IMR-90 (cell line): ENCODE measurements around the gene ILDR2. TPM values are rescaled to one million over a fixed set of nuclear protein-coding genes. Genes with fewer than 3 reads are reported as not detected.

Experiments used
- ATAC-seq: fragments of 200-7000 bp; cut with Tn5 transposase; 2 replicates; pipeline ENCODE4 v1.9.1; 2020; ENCODE audit warnings: low read depth, mild to moderate bottlenecking, moderate library complexity
- BruUV-seq: library from RNA; stranded (reverse); fragments of 400-500 nt; replicated peaks from 2 replicates; lab custom pipeline; 2021; lab: Mats Ljungman, UMichigan
- CTCF ChIA-PET: fragments of 300-600 bp; formaldehyde crosslinking; extraction: SDS; loops from one replicate; lab custom pipeline; 2021; ENCODE audit warnings: antibody characterized with exemption; lab: Yijun Ruan, JAX
- POLR2A ChIA-PET: fragments of 300-600 bp; sonication (Branson Sonifier 250); formaldehyde crosslinking; loops from one replicate; lab custom pipeline; 2022; ENCODE audit warnings: antibody characterized with exemption; ENCODE audit not compliant: unreplicated experiment; lab: Charles Lee
- DNase-seq: peaks from one replicate; pipeline ENCODE4 v3.0.0; 2013
- H2AFZ ChIP-seq: replicated peaks from 2 replicates; pipeline ENCODE3; 2013; ENCODE audit warnings: low read length, mild to moderate bottlenecking; ENCODE audit not compliant: poor library complexity
- H2AK5ac ChIP-seq: 2 replicates; pipeline ENCODE4 v1.6.1; 2013; ENCODE audit warnings: low read depth, low read length, inconsistent platforms
- H2AK9ac ChIP-seq: replicated peaks from 2 replicates; pipeline ENCODE3; 2013; ENCODE audit warnings: mild to moderate bottlenecking, low read depth, low read length, moderate library complexity; ENCODE audit not compliant: poor library complexity
- H2BK120ac ChIP-seq: 2 replicates; pipeline ENCODE4 v1.6.1; 2013; ENCODE audit warnings: low read depth, low read length, inconsistent platforms
- H2BK15ac ChIP-seq: 3 replicates; pipeline ENCODE4 v1.6.1; 2013; ENCODE audit warnings: low read depth, low read length, inconsistent platforms
- H2BK20ac ChIP-seq: 2 replicates; pipeline ENCODE4 v1.6.1; 2013; ENCODE audit warnings: low read depth, mild to moderate bottlenecking, inconsistent platforms, low read length, moderate library complexity
- H2BK5ac ChIP-seq: 2 replicates; pipeline ENCODE4 v1.6.1; 2013; ENCODE audit warnings: mild to moderate bottlenecking, low read depth, low read length, inconsistent platforms; ENCODE audit not compliant: poor library complexity, severe bottlenecking
- H3K14ac ChIP-seq: replicated peaks from 2 replicates; pipeline ENCODE4 v1.6.1; 2013; ENCODE audit warnings: low read depth, low read length, inconsistent platforms
- H3K18ac ChIP-seq: 2 replicates; pipeline ENCODE4 v1.6.1; 2013; ENCODE audit warnings: low read depth, low read length, control low read depth
- H3K23ac ChIP-seq: 2 replicates; pipeline ENCODE4 v1.6.1; 2013; ENCODE audit warnings: low read depth, low read length, inconsistent platforms
- H3K27ac ChIP-seq: 2 replicates; pipeline ENCODE4 v1.5.1; 2013; ENCODE audit warnings: mild to moderate bottlenecking, control low read depth, low read length; ENCODE audit not compliant: insufficient read depth
- H3K27me3 ChIP-seq: 2 replicates; pipeline ENCODE4 v1.6.1; 2013; ENCODE audit warnings: low read length; ENCODE audit not compliant: control insufficient read depth, insufficient read depth
- H3K36me3 ChIP-seq: 2 replicates; pipeline ENCODE4 v1.6.1; 2013; ENCODE audit warnings: low read length, mixed read lengths; ENCODE audit not compliant: control insufficient read depth, insufficient read depth
- H3K4ac ChIP-seq: 2 replicates; pipeline ENCODE4 v1.6.1; 2013; ENCODE audit warnings: low read depth, low read length, inconsistent platforms
- H3K4me1 ChIP-seq: 2 replicates; pipeline ENCODE4 v1.6.1; 2013; ENCODE audit warnings: low read length, mixed read lengths; ENCODE audit not compliant: control insufficient read depth, insufficient read depth
- H3K4me2 ChIP-seq: 2 replicates; pipeline ENCODE4 v1.6.1; 2013; ENCODE audit warnings: low read depth, mild to moderate bottlenecking, control low read depth, low read length, moderate library complexity
- H3K4me3 ChIP-seq: 2 replicates; pipeline ENCODE4 v1.5.1; 2013; ENCODE audit warnings: low read depth, mild to moderate bottlenecking, control low read depth, low read length, moderate library complexity; ENCODE audit not compliant: insufficient read depth
- H3K56ac ChIP-seq: 2 replicates; pipeline ENCODE4 v1.6.1; 2013; ENCODE audit warnings: low read length, inconsistent platforms; ENCODE audit not compliant: insufficient read depth; ENCODE audit errors: extremely low read depth
- H3K79me1 ChIP-seq, 2 experiments: 2 replicates each; pipeline ENCODE4 v1.6.1; 2013; ENCODE audit warnings: low read length in 2 of 2, inconsistent platforms in 1 of 2, low read depth in 1 of 2
- H3K9ac ChIP-seq: 2 replicates; pipeline ENCODE4 v1.6.1; 2013; ENCODE audit warnings: low read depth, low read length, control low read depth
- H3K9me1 ChIP-seq: 2 replicates; pipeline ENCODE4 v1.6.1; 2013; ENCODE audit warnings: low read length, inconsistent platforms; ENCODE audit not compliant: insufficient read depth
- H3K9me3 ChIP-seq: 2 replicates; pipeline ENCODE4 v1.6.1; 2013; ENCODE audit warnings: low read length; ENCODE audit not compliant: control insufficient read depth, insufficient read depth
- H4K20me1 ChIP-seq: 2 replicates; pipeline ENCODE4 v1.6.1; 2013; ENCODE audit warnings: low read length, inconsistent platforms; ENCODE audit not compliant: insufficient read depth
- H4K5ac ChIP-seq: 2 replicates; pipeline ENCODE4 v1.6.1; 2013; ENCODE audit warnings: mild to moderate bottlenecking, low read depth, low read length, control low read depth
- H4K8ac ChIP-seq, 2 experiments: 2 replicates each; pipeline ENCODE4 v1.6.1; 2013; ENCODE audit warnings: low read depth in 2 of 2, low read length in 2 of 2, control low read depth in 1 of 2, inconsistent platforms in 1 of 2
- H4K91ac ChIP-seq: 2 replicates; pipeline ENCODE4 v1.6.1; 2013; ENCODE audit warnings: low read depth, low read length, inconsistent platforms; ENCODE audit not compliant: insufficient read depth
- CHD1 ChIP-seq: IDR thresholded peaks from 2 replicates; pipeline ENCODE4 v1.6.1; 2012; ENCODE audit warnings: low read depth, low read length, improper control_type of control experiment
- MAFK ChIP-seq: IDR thresholded peaks from 2 replicates; pipeline ENCODE4 v1.6.1; 2012; ENCODE audit warnings: low read depth, low read length, improper control_type of control experiment
- MXI1 ChIP-seq: IDR thresholded peaks from 2 replicates; pipeline ENCODE4 v1.6.1; 2012; ENCODE audit warnings: low read depth, mild to moderate bottlenecking, low read length, moderate library complexity, borderline replicate concordance
- POLR2A ChIP-seq: IDR thresholded peaks from 2 replicates; pipeline ENCODE4 v1.6.1; 2012; ENCODE audit warnings: mild to moderate bottlenecking, low read depth, low read length
- RAD21 ChIP-seq: IDR thresholded peaks from 2 replicates; pipeline ENCODE4 v1.6.1; 2012; ENCODE audit warnings: low read length, improper control_type of control experiment
- RFX5 ChIP-seq: IDR thresholded peaks from 2 replicates; pipeline ENCODE4 v1.8.0; 2012; ENCODE audit warnings: low read depth, mild to moderate bottlenecking, low read length, moderate library complexity
- USF2 ChIP-seq: fragments of 150-350 bp; IDR thresholded peaks from 2 replicates; pipeline ENCODE4 v1.6.1; 2017; ENCODE audit warnings: mild to moderate bottlenecking, antibody characterized with exemption, low read length, low read depth
- WGBS, 2 experiments: methylation state at CpG; one replicate each; pipeline versions ENCODE4 v1.1.5 to v1.1.7; 2013; ENCODE audit warnings: missing lambda C conversion rate in 2 of 2; ENCODE audit not compliant: insufficient read length in 1 of 2; ENCODE audit errors: extremely low coverage in 2 of 2; 5-methylcytosine and 5-hydroxymethylcytosine counted together
- dilution Hi-C: fragments of 300-500 bp; cut with HindIII; formaldehyde crosslinking; loops from one replicate; pipeline ENCODE4 v1.14.3; 2018; ENCODE audit warnings: low sequenced_read_pairs; ENCODE audit not compliant: unreplicated experiment
- in situ Hi-C: fragments of 300-500 bp; cut with MboI; formaldehyde crosslinking; loops from 3 replicates; pipeline ENCODE4 v1.14.3; 2019; ENCODE audit warnings: low sequenced_read_pairs, inconsistent platforms, mixed read lengths
- intact Hi-C: fragments of 100-400 bp; cut with micrococcal nuclease; formaldehyde crosslinking; loops from 2 replicates; pipeline ENCODE4 v1.10.0; 2022
- polyA plus RNA-seq, 3 experiments: library from polyadenylated mRNA; depleted of rRNA; stranded (reverse); fragments of >200 nt; gene quantifications; 2 replicates each; pipeline ENCODE4 v1.2.3, GENCODE V29; 2012; ENCODE audit warnings: low replicate concordance in 1 of 3
- total RNA-seq: library from RNA; depleted of rRNA; stranded (reverse); fragments of >200 nt; gene quantifications from 2 replicates; pipeline ENCODE4 v1.2.3, GENCODE V29; 2012

ILDR2 gene
- total and polyA plus RNA-seq, 2 of the 4 experiments (the other 2 are of a cell fraction) = under 0.01 TPM; not detected in 1

DNA sequence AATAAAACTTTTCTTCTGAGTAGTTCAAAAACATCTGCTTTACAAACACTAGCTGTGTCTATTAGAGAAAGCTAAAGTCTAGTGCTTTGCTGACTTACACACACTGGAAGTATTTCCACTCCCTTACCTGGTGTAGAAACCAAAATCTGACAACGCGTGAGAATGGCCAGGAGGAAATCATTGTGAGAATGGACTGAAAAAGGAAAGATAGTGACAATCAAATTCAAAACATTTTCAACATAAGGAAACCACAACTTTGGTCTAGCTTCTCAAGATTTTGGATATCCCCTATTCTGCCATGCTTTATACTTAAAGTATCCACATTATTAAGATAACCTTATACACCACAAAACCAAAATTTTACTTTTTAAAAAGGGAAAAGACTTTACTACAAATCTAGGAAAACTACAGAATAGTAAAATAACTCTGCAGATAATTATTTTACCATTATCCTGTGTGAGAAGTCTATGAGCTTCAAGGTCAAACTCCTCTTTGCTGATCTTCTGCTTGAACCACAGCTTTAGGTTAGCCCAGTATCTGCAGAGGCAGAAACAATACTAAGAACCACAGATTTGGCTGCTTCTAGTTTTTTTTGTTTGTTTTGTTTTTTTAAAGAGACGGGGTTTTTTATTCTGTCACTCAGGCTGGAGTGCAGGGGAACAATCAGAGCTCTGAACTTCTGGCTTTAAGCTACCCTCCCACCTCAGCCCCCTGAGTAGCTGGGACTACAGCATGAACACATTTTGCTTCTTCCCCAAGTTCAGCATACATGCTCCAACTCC lies 105.8 kb downstream of the ILDR2 start:
- Histone ChIP-seq H4K91ac (no peak overlapping the region), H3K56ac (no peak overlapping the region), H3K4me2 (no peak overlapping the region), H3K36me3 (peaks cover 13% of the 10 kb centered on the region), H3K27ac (no peak overlapping the region), H2AK9ac (no peak overlapping the region), H3K79me1 (peaks cover 30% of the 10 kb centered on the region in 2 experiments), H4K8ac (no peak overlapping the region), H3K14ac (no peak overlapping the region), H3K4ac (no peak overlapping the region), H3K4me1 (no peaks in the 10 kb centered on the region), H2AK5ac (no peak overlapping the region), H2AFZ (no peak overlapping the region), H3K23ac (no peak overlapping the region), H3K27me3 (no peaks in the 10 kb centered on the region), H3K9me1 (peaks cover 3% of the 10 kb centered on the region; the same call in 1 of the 2 replicates), H4K20me1 (no peaks in the 10 kb centered on the region; the same call in none of the 2 replicates), H4K5ac (no peak overlapping the region), H2BK15ac (no peak overlapping the region), H3K9ac (no peak overlapping the region), H3K18ac (no peak overlapping the region), H2BK120ac (no peak overlapping the region), H3K9me3 (no peaks in the 10 kb centered on the region), H2BK5ac (no peak overlapping the region), H2BK20ac (no peak overlapping the region), H3K4me3 (no peak overlapping the region)
- ATAC-seq (no peak), DNase-seq (no peak)
- intact Hi-C loops (no loop called here), dilution Hi-C loops (no loop called here), in situ Hi-C loops (no loop called here)
- WGBS, 2 experiments = no CpG with 5 or more reads among the region's 3 CpGs
- POLR2A ChIA-PET = no interaction called here
- no TSS peak for BruUV-seq
- CTCF ChIA-PET = interaction anchor here (0.8 kb wide), 1 partner anchor 695 kb away, joined by 3 read pairs; no protein-coding TSS in a partner anchor
- TF ChIP-seq RAD21 (no peak), RFX5 (no peak), POLR2A (no peak), MAFK (no peak), USF2 (no peak), CHD1 (no peak), MXI1 (no peak)
